HepG2 (cell line): Measurements from ENCODE around the gene P4HA3.

Experiments
- AHDC1 ChIP-seq: sonication (generic); formaldehyde crosslinking; IDR thresholded peaks from 2 replicates; pipeline ENCODE4 v1.5.1; 2020; ENCODE audit warnings: mild to moderate bottlenecking, missing genetic modification reagents, borderline replicate concordance
- CTCF ChIP-seq: sonication (generic); formaldehyde crosslinking; IDR thresholded peaks from 2 replicates; pipeline ENCODE4 v1.5.0; 2020; ENCODE audit warnings: mild to moderate bottlenecking, missing genetic modification reagents, moderate library complexity
- MEIS1 ChIP-seq: sonication (generic); formaldehyde crosslinking; IDR thresholded peaks from 2 replicates; pipeline ENCODE4 v1.9.0; 2021; ENCODE audit warnings: mild to moderate bottlenecking, missing genetic modification reagents, moderate library complexity, borderline replicate concordance
- SUZ12 ChIP-seq: fragments of 150-350 bp; IDR thresholded peaks from 2 replicates; pipeline ENCODE4 v1.6.1; 2014; ENCODE audit warnings: low read depth, low read length
- TRAFD1 ChIP-seq: sonication (generic); formaldehyde crosslinking; IDR thresholded peaks from 2 replicates; pipeline ENCODE4 v1.5.1; 2020; ENCODE audit warnings: missing genetic modification reagents, mild to moderate bottlenecking, borderline replicate concordance
- ZNF598 ChIP-seq: sonication (generic); formaldehyde crosslinking; IDR thresholded peaks from 2 replicates; pipeline ENCODE4 v1.5.1; 2020; ENCODE audit warnings: mild to moderate bottlenecking, missing genetic modification reagents, borderline replicate concordance

- TF ChIP-seq CTCF (CRISPR knock-in tag) (no peak), SUZ12 (no peak), MEIS1 (CRISPR knock-in tag) (no peak), ZNF598 (CRISPR knock-in tag) (no peak), TRAFD1 (no peak), AHDC1 (CRISPR knock-in tag) (no peak)
These were observed 44.2 kb upstream of the P4HA3 start for GRCh38 chr11:74355626-74356025.
